ENCODE data around the gene ZNF22.
A peak's percentile ranks its signal among the peaks of the same experiment; 100 is the strongest.

Gene ZNF22

GRCh38 chr10:44974082-44974627 is 26.6 kb upstream of the ZNF22 start:
- Mint-ChIP-seq H3K36me3 (ENCODE audit: low read depth) (peaks cover 28% of the 10 kb centered on the region), H3K27me3 (ENCODE audit: low read depth, poor library complexity) (peaks cover 4% of the 10 kb centered on the region), H3K4me3 (peak overlapping the region; percentile 49), H3K4me1 (peaks cover 41% of the 10 kb centered on the region), H3K9me3 (no peaks in the 10 kb centered on the region), H3K27ac (no peak overlapping the region)
- no peak for DNase-seq
- TF ChIP-seq CTCF (IDR thresholded peaks at IDR 0.05), result no peak

DNA sequence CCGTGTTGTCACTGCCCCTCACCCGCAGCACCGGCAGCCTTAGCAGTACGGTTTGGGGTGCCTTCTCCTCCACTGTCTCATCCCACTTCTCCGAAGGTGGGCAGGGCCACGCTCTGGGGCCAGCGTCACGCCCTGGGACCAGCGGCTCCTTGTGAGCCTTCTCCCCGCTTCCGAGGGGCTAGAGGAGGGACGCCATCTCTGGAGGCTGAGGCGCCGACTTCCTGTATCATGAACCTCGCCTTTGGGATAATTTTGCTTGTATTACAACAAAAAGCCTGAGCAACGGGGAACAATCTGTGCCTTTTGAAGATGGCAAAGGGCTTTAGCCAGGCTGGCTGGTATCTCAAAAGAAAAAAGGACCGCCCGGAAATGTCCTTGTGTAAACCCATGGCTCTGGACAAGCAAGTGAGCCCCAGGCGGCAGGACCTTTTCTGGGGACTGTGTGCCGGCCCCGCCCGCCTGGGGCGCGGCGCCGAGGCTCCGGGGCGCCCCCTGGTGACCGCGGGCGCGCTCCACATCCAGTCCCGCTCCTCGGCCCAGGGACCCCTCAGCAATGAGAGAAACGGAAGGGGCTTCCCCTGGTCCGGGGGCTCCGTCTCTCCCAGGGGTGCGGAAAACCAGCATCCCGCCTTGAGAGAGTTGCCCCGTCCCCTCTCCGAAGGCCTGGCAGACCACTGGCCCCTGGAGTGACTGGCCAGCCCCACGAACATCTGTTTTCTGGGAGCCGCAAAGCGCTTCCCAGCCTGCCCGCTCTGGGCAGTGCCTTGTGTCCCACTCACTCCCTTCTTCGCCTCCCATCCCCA is 25.9 kb upstream of the ZNF22 start:
- Mint-ChIP-seq H3K9me3 (no peaks in the 10 kb centered on the region), H3K27ac (no peak overlapping the region), H3K4me3 (peak overlapping the region; percentile 49), H3K36me3 (ENCODE audit: low read depth) (peaks cover 21% of the 10 kb centered on the region), H3K27me3 (ENCODE audit: low read depth, poor library complexity) (peaks cover 4% of the 10 kb centered on the region), H3K4me1 (peaks cover 46% of the 10 kb centered on the region)
- peak; percentile 92 for TF ChIP-seq CTCF (IDR thresholded peaks at IDR 0.05)
- peak; percentile 76 for DNase-seq

DNA sequence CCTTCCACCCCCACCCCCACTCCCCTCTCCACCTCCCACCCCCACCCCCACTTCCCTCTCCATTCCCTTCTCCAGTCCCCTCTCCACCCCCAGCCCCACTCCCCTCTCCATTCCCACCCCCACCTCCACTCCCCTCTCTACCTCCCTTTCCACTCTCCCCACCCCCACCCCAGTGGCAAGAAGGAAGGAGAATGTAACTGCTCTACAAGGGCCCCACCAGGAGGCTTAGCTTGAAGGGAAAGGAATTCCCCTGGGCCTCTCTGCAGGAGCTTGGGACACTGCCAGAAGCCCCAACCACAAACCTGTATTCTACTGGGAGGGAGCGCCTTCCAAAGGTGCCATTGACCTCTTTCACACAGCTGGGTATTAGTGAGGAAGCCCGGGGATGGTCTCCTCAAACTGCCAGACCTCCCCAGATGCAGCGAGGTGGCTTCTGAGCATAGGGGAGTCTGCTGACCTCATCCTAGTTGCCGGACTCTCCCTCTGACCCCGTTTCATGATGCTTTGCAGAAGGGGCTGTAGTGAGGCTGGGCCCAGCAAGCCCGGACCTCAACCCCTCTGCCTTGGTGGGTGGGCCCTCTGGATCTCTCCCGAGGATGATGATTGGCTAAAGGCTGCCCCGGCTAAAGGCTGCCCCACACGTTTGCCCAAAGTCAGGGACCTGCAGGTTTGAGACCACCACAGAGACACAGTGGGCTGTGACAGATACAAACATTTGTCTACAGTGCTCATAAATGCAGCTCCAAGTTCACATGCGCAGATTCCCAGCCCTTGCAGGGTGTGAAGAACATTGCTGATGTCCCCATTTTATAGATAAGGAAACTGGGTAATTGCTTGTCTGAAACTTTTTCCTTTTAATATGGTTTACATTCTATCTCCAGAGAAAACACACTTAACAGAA is 25.0 kb upstream of the ZNF22 start:
- Mint-ChIP-seq H3K4me3 (no peak overlapping the region), H3K27me3 (ENCODE audit: low read depth, poor library complexity) (peaks cover 4% of the 10 kb centered on the region), H3K27ac (no peak overlapping the region), H3K4me1 (peaks cover 54% of the 10 kb centered on the region), H3K36me3 (ENCODE audit: low read depth) (peaks cover 12% of the 10 kb centered on the region), H3K9me3 (no peaks in the 10 kb centered on the region)
- no peak for TF ChIP-seq CTCF (IDR thresholded peaks at IDR 0.05)
- no peak for DNase-seq

DNA sequence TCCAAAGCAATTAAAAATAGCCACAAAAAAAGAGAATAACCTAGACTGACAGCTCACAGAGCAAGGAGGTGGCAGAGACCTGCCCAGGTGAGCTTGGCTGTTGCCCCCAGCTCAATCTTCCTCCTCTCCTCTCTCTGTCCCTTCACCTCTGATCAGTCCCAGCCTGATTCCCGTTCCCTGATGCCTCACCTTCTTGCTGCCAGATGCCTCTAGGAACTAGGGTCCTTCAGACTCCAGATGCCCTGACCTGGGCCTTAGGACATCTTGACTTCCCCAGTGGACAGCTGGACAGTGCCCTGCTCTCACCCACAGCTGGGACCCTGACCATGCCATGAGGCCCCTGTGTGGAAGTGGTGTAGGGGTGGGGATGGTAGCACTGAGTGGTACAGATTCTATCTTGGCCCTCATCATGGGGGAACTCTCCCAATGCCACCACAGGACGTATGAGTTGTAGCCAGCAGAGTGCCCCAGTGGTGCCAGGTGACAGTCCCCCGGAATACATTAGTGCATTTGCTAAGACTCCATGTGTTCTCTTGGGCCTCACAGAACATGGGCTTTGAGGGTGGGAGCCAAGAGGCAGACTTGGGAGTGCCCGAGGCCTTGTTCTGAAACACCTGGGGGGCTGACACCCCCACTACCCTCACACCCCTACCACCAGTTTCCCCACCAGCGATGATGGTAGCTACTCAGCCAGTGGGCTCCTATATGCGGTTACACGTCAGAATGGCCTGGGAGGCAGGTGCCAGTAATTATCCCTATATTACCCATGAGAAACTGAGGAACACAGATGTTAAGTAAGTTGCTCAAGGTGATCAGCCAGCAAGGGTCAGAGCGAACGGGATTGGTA is 24.1 kb upstream of the ZNF22 start:
- TF ChIP-seq CTCF (IDR thresholded peaks at IDR 0.05), result no peak
- no peaks in the 10 kb centered on the region for H3K9me3 Mint-ChIP-seq
- peak overlapping the region; percentile 60 for H3K4me3 Mint-ChIP-seq
- peaks cover 4% of the 10 kb centered on the region for H3K27me3 Mint-ChIP-seq (ENCODE audit: low read depth, poor library complexity)
- peaks cover 6% of the 10 kb centered on the region for H3K36me3 Mint-ChIP-seq (ENCODE audit: low read depth)
- H3K4me1 Mint-ChIP-seq, result peaks cover 63% of the 10 kb centered on the region
- H3K27ac Mint-ChIP-seq, result no peak overlapping the region
- DNase-seq, result no peak

GRCh38 chr10:44977287-44978212 is 23.2 kb upstream of the ZNF22 start:
- Mint-ChIP-seq H3K4me3 (peak overlapping the region; percentile 83), H3K9me3 (no peaks in the 10 kb centered on the region), H3K36me3 (ENCODE audit: low read depth) (no peaks in the 10 kb centered on the region)

More at GRCh38 chr10:44977287-44978212, 23.2 kb upstream of the ZNF22 start:
- no peak for DNase-seq
- no peaks in the 10 kb centered on the region for H3K27me3 Mint-ChIP-seq (ENCODE audit: low read depth, poor library complexity)
- peaks cover 66% of the 10 kb centered on the region for H3K4me1 Mint-ChIP-seq
- no peak for TF ChIP-seq CTCF (IDR thresholded peaks at IDR 0.05)
- no peak overlapping the region for H3K27ac Mint-ChIP-seq

Data from nephron progenitor cell (in vitro differentiated cells).